Ishikawa (cell line): ENCODE measurements around the gene SETBP1.

Experiments
- EP300 ChIP-seq: IDR thresholded peaks from 2 replicates; pipeline ENCODE4 v1.6.1; 2012; ENCODE audit warnings: borderline replicate concordance
- TAF1 ChIP-seq: IDR thresholded peaks from 2 replicates; pipeline ENCODE4 v1.6.1; 2012; ENCODE audit warnings: low read depth, mild to moderate bottlenecking

- TF ChIP-seq TAF1, result no peak
- TF ChIP-seq EP300, result no peak
Observed at GRCh38 chr18:44824884-44825283, 144.2 kb downstream of the SETBP1 start.
